GM19043 (cell line): ENCODE measurements around the gene HCAR3.
"Not testable (repeated sequence)": the region's sequence is repeated elsewhere in the genome, so short reads cannot be mapped to it uniquely, and the experiment has no call there.

Experiments
- ATAC-seq: cut with Tn5 transposase; IDR thresholded peaks from one replicate; pipeline ENCODE4 v1.9.1; 2021; ENCODE audit warnings: low read depth; ENCODE audit not compliant: unreplicated experiment

Gene HCAR3

DNA sequence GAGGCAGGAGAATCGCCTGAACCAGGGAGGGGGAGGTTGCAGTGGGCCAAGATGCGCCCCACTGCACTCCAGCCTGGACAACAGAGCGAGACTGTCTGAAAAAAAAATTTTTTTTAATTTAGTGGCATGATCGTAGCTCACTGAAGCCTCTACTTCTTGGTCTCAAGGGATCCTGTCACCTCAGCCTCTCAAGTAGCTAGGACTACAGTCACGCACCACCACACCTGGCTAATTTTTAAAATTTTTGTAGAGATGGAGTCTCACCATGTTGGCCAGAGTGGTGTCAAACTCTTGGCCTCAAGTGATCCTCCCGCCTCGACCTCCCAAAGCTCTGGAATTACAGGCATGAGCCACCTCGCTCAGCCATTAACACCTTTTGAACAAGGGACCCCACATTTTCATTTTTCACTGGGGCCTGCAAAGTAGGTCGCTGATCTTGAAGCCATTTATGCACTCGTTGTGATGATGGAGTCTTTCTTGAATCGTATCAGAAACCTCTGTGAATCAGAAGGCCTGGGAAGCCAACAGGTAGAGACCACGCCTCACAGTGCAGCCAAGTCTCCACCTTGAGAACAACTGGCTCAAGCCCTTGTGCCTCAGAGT, 8.1 kb upstream of the HCAR3 start:
- ATAC-seq = peak; percentile 37

DNA sequence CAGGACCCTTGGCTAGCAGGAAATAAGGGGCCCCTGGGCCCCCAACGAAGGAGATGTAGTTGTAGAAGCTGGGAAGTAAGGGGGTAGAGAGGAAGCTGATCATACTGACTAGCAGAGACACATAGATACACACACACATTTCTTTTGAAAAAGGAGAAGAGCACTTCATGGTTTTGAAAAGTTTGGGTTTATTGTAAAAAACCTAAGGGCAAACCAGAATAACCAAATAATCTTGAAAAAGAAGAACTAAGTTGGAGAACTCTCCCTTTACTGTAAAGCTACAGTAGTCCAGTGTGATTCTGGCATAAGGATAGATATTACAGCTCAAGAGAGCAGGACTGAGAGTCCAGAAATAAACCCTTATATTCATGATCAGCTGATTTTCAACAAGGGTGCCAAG, 5.8 kb upstream of the HCAR3 start:
- no peak for ATAC-seq

DNA sequence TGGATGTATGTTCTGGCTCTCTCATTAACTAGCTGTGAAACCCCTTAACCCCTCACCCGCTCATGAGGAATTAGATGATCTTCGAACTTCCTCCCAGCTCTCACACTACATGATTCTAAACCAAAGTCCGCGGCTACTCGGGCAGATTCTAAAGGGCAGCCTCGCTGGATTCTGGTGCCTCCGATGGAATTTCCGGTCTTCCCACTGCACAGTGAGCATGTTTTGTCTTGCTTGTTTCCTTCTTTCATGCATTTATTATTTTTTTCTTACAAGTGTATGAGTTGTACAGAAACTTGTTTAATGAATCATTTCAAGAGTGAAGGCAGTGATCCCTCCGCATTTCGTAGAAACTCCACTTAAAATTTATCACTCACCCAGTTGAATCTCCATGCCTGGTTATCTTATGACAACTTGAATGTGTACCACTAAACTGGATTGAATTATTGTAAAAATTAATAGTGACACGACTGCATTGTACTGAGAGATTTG, 4.5 kb upstream of the HCAR3 start:
- ATAC-seq = no peak

DNA sequence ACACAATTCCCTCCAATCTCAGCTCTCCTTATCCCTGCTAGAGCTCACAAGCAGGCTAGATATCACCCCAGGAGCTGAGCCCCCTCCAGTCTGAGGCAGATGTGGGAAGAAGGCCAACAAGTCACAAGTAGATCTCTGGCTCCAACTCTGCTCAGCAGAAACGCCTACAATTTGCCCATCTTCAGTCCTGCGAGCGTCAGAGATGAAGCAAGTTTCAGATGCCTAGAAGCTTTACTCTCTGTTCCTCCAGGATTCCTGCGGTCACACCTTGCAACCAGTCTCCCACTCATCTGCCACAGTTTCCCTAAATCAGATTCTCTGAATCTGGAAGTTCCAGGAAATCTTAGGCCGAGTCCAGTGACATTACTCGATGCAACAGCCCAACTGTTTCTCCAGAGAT, 1.4 kb downstream of the HCAR3 start:
- not testable (repeated sequence) for ATAC-seq

DNA sequence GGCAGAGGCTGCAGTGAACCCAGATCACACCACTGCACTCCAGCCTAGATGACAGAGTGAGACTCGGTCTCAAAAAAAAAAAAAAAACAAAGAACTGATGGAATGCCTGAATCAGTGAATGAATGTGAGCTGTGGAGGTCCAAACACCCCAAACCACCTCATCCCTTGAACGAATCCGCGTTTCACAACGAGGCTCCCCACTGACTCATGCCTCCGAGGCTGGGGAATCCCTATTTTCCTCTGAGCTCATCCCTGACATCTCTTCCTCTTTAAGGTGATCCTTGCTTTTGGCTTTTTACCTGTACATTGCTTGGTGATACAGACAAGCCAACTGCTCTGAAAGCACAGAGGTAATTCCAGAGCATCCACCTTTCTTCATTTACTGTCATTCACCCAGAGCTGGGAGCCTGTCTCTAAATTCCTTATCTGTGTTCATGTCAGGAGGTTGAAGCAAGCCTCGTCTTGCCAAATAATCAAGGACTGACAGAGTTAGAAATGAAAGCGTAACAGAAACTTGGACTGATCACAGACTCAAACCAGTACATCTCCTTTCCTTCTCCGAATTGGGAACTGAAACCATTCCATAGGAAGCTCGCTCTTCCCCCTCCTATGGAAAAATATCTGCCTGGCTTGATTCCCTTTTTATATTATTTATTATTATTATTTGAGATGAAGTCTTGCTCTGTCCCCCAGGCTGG, 3.0 kb downstream of the HCAR3 start:
- not testable (repeated sequence) for ATAC-seq

DNA sequence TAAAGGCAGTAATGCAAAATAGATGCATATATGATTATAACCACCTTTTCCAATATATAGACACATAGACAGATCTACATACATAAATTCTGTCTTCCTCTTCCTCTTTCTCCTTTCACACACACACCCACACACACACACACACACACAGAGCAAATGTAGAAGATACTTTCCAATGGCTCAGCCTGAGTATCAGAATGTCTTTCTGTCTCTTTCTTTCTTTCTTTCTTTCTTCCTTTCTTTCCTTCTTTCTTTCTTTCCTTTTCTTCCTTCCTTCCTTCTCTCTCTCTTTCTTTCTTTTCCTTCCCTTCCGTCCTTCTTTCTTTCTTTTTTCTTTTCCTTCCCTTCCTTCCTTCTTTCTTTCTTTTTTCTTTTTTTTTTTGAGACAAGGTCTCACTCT, 5.3 kb downstream of the HCAR3 start:
- ATAC-seq = not testable (repeated sequence)

DNA sequence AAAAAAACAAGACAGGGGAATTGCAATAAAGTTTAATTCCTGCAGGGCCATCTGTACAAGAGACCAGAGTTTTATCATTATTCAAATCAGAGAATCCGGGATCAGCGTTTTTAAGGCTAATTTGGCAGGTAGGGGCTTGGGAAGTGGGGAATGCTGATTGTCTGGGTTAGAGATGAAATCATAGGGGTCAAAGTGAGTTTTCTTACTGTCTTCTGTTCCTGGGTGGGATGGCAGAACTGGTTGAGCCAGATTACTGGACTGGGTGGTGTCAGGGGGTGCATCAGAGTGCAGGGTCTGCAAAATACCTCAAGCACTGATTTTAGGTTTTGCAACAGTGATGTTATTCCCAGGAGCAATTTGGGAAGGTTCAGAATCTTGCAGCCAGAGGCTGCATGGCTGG, 6.3 kb downstream of the HCAR3 start:
- not testable (repeated sequence) for ATAC-seq

DNA sequence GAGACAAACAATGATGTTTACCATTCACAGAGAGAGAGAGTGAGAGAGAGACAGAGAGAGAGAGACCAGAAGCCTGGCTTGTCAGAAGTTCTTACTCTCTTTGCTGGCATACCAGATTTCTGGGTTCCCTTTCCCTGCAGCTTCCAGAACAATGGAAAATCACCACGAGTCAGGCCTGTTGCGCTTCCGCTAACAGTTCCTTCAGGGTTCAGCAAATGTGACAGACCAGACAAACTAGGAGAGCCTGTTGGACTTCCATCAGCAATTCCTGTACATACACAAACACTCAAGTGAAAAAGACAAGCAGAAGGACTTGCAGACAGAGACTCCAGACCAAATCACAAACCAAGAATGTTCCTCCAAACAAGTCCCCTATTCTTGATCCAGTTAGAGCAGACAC, 7.3 kb downstream of the HCAR3 start:
- ATAC-seq = not testable (repeated sequence)

DNA sequence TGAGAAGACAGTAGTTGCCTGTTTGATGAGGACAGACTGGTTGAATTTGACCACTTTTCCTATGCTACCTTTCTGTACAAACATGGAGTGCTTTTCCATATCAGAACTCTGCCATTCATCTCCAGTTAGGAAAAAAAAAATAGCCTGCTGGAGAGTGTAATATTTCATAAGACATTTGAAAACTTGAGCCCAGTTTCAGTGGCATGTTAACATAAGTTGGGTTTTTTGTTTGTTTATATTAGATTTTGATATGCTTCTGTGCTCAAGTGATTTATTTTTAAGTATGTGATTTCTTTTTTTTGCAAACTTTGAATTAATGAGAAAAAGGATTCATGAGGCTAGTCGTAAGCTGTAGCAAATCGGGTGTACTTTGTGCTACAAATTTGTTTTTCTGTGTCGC, 12.8 kb downstream of the HCAR3 start:
- not testable (repeated sequence) for ATAC-seq

DNA sequence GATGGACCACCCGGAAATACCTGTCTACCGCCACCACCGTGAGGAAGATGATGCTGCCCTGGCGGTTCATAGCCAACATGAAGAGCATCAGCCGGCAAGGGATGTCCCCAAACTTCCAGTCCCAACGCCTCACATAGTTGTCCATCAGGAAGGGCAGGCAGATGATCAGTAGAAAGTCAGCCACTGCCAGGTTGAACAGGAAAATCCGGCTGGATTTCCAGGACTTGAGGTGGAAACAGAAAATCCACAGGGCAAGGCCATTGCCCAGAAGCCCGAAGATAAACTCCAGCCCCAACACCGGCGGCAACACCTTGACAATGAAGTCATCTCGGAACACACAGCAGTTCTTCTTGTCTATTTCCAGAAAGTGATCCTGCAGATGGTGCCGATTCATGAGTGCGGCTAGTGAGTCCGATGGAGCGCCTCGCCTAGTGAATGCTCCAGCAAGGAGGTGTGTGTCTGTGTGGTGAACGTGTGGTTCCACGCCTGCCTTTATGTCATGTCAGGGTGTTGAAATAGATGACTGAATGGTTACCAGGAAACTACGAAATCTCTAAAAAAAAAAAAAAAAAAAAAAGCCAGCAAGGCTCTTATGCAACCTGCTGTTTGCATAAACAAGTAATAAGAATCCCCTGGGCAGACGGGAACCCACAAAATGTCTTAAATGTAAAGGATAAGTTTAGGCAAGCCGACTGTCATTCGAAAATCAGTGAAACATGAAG, 13.6 kb downstream of the HCAR3 start, which contains the start of gene HCAR2:
HCAR2 (minus strand) TSS at position 468 of the 722 bp plus-strand sequence; CDS start at position 394, 74 bp downstream.
- ATAC-seq = not testable (repeated sequence)

DNA sequence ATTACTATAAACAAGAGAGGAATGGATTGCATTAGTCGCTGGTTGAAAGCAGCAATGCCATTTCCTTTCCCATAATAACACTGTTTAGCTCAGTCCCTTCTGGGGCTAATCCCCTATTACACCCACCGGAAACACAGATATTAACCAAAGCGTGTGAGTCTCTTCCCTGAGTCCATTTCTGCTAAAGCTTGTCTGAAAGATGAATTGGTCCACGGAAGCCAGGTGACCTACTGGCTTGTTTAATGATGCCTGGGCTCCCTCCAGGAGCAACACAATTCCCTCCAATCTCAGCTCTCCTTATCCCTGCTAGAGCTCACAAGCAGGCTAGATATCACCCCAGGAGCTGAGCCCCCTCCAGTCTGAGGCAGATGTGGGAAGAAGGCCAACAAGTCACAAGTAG, 15.1 kb downstream of the HCAR3 start:
- ATAC-seq = not testable (repeated sequence)

DNA sequence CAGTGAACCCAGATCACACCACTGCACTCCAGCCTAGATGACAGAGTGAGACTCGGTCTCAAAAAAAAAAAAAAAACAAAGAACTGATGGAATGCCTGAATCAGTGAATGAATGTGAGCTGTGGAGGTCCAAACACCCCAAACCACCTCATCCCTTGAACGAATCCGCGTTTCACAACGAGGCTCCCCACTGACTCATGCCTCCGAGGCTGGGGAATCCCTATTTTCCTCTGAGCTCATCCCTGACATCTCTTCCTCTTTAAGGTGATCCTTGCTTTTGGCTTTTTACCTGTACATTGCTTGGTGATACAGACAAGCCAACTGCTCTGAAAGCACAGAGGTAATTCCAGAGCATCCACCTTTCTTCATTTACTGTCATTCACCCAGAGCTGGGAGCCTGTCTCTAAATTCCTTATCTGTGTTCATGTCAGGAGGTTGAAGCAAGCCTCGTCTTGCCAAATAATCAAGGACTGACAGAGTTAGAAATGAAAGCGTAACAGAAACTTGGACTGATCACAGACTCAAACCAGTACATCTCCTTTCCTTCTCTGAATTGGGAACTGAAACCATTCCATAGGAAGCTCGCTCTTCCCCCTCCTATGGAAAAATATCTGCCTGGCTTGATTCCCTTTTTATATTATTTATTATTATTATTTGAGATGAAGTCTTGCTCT, 16.4 kb downstream of the HCAR3 start:
- ATAC-seq = not testable (repeated sequence)

DNA sequence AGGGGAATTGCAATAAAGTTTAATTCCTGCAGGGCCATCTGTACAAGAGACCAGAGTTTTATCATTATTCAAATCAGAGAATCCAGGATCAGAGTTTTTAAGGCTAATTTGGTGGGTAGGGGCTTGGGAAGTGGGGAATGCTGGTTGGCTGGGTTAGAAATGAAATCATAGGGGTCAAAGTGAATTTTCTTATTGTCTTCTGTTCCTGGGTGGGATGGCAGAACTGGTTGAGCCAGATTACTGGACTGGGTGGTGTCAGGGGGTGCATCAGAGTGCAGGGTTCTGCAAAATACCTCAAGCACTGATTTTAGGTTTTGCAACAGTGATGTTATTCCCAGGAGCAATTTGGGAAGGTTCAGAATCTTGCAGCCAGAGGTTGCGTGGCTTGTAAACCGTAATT, 19.7 kb downstream of the HCAR3 start:
- not testable (repeated sequence) for ATAC-seq

DNA sequence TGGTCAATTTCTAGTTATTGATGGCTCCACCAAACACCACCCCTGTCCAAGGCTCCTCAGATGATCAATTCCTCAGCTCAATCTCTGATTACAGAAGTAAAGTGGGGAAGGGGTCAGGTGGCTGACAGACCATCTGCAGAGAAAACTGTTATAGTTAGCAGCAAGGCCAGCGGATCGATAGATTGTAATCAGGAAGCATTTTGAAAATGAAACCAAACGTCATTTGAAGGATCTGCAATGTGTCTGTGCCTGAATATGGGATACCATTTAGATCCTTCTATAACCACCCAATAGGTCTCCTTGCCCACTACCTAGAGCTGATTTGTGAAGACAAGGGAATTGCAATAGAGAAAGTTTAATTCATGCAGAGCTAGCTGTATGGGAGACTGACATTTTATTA, 25.0 kb downstream of the HCAR3 start:
- no peak for ATAC-seq

DNA sequence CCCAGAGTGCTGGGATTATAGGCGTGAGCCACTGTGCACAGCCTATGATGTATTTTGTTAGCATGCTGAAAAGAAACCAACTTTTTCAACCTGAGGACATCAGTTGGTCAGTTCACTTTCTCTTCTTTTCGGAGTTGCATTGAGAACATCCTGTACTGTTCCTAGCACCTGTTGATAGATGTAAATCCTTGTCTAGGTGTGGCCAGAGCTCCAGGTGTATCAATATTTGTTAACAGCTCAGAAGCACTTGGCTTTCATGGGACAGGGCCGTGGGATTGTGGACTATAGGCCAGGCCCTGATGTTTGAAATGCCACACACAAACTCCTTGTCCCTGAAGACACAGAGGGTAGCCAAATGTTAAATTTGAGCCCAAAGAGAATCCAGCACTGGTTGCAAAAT, 28.3 kb downstream of the HCAR3 start:
- no peak for ATAC-seq

DNA sequence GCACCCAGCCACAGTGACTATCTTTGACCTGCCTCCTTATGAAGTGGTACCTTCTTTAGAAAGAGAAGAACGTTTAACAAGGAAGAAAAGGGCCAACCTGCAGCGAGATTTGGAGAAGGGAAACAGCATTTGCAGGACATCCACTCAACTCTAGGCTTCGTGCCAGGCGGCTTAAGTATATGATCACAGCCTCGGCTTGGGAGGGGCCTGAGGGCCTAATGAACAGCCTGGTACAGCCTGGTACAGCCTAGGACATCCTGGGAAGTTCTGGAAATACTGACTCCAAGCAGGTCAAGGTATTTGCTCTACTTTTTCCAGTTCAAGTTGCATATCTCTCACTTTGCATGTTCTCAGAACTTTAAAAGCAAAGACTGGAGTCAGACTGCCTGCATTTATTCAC, 29.5 kb downstream of the HCAR3 start:
- ATAC-seq = no peak

DNA sequence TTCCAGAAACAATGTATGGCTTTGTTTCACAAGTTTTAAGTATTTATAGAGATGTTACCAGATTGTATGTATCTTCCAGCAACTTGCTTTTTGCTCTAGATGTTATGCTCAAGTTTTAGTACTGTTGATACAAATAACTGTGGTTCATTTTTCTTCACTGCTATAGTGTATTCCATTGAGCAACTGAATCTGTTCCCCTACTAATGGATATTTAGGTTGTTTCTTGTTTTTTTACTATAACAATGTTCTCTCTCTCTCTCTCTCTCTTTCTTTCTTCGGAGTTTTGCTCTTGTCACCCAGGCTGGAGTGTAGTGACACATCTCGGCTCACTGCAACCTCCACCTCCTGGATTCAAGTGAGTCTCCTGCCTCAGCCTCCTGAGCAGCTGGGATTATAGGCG, 30.1 kb downstream of the HCAR3 start:
- ATAC-seq = no peak

DNA sequence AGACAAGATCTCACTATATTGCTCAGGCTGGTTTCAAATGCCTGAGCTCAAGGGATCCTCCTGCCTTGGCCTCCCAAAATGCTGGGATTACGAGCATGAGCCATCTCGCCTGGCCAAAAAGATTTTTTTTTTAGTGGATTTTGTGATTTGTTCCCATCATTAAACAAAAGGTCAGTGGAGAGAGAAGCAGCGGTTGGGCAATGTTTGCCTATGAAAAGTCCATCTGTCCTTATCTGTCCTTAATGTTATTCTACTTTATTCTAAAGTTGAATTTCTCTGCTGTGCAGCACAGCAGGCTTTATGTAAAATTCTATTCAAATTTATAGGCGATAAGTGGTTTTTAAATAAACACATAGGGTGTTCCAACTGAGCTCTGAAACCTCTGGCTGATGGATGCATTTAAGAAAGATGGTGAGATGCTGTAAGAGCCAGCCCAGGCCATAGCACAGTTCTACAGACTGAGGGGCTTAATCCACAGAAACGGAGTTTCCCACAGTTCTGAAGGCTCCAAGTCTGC, 32.3 kb downstream of the HCAR3 start:
- ATAC-seq = no peak

DNA sequence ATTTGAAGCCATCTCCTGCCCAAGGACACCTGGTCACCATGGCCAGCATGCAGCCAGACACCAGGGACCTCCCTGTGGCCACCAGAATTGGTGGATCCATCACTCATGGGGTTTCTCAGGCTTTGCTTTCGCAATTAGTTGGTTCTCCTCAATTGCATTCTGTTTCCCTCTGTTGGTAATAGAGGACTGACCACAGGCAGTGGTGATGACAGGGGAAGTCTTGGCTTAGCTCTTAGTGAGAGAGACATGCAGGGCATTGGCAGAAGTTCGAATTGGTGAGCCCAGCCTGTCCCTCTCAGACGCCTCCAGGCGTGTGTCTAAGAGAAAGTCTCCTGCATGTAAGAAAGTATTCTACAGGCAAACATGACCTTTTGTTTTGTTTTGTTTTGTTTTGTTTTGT, 34.8 kb downstream of the HCAR3 start:
- ATAC-seq = no peak

DNA sequence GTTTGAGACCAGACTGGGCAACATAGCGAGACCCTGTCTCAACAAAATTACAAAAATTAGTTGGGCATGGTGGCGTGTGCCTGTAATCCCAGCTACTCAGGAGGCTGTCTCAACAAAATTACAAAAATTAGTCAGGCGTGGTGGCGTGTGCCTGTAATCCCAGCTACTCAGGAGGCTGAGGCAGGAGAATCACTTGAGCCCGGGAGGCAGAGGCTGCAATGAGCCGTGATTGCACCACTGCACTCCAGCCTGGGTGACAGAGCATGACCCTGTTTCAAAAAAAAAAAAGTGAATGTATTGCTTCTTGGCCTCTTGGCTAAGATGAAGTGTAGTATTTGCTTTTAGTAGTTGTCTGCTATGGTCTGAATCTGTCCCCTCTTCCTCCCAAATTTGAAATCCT, 35.6 kb downstream of the HCAR3 start:
- ATAC-seq = not testable (repeated sequence)

DNA sequence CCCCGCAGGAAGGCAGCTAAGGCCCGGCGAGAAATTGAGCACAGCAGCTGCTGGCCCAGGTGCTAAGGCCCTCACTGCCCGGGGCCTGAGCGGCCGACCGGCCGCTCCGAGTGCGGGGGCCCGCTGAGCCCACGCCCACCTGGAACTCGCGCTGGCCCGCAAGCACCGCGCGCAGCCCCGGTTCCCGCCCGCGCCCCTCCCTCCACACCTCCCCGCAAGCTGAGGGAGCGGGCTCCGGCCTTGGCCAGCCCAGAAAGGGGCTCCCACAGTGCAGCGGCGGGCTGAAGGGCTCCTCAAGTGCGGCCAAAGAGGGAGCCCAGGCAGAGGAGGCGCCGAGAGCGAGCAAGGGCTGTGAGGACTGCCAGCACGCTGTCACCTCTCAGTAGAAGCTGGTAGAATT, 39.8 kb downstream of the HCAR3 start:
- not testable (repeated sequence) for ATAC-seq
